Measurements from ENCODE around the gene TLCD4. TPM values are rescaled to one million over a fixed set of nuclear protein-coding genes. Genes with fewer than 3 reads are reported as not detected.

TLCD4 gene
- total RNA-seq, 1 donor from 2014 or later: 13.6 TPM

DNA sequence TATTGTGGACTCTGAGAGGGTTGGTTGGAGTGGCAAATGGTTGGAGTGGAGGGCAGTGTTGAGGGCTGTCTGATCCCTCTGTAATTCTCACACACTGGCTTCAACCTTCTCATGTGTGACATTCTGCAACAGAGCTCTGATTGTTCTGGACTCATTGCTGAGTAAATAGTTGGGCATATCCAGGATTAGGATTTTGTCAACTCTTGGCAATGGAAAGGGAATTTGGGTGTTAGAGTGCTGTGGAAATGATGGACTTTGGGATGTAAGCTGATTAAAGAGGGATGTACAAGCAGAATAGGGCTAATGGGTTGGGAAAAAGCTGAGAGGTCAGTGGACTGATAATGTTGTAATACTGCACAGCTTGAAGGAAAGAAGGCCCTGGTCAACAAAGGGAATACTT is 16.5 kb downstream of the TLCD4 start:
- ATAC-seq: no peak
- Histone ChIP-seq H3K4me1 (no peaks in the 10 kb centered on the region), H3K4me3 (no peak overlapping the region), H3K9me3 (no peaks in the 10 kb centered on the region), H3K36me3 (no peaks in the 10 kb centered on the region), H3K27ac (no peak overlapping the region), H3K27me3 (no peaks in the 10 kb centered on the region)
- intact Hi-C loops (cut with DNase I): no loop called here
- no peak for DNase-seq
- TF ChIP-seq, protein P1, sequence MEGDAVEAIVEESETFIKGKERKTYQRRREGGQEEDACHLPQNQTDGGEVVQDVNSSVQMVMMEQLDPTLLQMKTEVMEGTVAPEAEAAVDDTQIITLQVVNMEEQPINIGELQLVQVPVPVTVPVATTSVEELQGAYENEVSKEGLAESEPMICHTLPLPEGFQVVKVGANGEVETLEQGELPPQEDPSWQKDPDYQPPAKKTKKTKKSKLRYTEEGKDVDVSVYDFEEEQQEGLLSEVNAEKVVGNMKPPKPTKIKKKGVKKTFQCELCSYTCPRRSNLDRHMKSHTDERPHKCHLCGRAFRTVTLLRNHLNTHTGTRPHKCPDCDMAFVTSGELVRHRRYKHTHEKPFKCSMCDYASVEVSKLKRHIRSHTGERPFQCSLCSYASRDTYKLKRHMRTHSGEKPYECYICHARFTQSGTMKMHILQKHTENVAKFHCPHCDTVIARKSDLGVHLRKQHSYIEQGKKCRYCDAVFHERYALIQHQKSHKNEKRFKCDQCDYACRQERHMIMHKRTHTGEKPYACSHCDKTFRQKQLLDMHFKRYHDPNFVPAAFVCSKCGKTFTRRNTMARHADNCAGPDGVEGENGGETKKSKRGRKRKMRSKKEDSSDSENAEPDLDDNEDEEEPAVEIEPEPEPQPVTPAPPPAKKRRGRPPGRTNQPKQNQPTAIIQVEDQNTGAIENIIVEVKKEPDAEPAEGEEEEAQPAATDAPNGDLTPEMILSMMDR (IDR thresholded peaks at IDR 0.05): no peak

DNA sequence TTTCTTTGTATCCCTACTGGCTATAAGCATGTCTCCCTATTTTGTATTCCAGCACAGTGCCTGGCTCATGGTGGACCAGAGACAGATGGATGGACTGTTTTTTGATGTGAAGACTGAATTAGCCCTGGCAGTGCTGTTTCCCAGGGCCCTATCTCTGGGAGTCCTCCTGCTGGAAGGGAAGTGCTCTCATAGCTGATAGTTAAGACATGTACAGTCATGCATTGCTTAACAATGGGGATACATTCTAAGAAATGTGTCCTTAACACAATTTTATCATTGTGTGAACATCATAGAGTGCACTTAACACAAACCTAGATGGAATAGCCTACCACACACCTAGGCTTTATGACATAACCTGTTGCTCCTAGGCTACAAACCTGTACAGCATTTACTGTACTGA is 21.1 kb downstream of the TLCD4 start:
- Histone ChIP-seq H3K27me3 (no peaks in the 10 kb centered on the region), H3K36me3 (no peaks in the 10 kb centered on the region), H3K4me1 (no peaks in the 10 kb centered on the region), H3K4me3 (no peak overlapping the region), H3K9me3 (no peaks in the 10 kb centered on the region), H3K27ac (no peak overlapping the region)
- ATAC-seq (no peak), DNase-seq (no peak)
- intact Hi-C loops (cut with DNase I): no loop called here
- TF ChIP-seq, protein P1 (IDR thresholded peaks at IDR 0.05): no peak

DNA sequence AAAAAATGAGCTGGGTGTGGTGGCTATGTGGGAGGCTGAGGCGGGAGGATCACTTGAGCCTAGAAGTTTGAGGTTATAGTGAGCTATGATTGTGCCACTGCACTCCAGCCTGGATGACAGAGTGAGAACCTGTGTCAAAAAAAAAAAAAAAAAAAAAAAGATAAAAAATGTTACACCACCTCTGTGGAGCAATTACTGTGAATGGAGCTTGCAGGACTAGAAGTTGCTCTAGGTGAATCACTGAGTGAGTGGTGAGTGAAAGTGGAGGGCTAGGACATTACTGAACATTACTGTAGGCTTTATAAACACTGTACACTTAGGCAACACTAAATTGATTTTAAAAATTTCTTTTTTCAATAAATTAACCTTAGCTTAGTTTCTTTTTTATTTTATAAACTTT is 21.9 kb downstream of the TLCD4 start:
- no peaks in the 10 kb centered on the region for H3K36me3 ChIP-seq
- TF ChIP-seq, protein P1 (IDR thresholded peaks at IDR 0.05): no peak
- no peak overlapping the region for H3K27ac ChIP-seq
- H3K4me1 ChIP-seq: no peaks in the 10 kb centered on the region
- DNase-seq (no peak), ATAC-seq (no peak)
- intact Hi-C loops (cut with DNase I): no loop called here
- H3K27me3 ChIP-seq: no peaks in the 10 kb centered on the region
- no peak overlapping the region for H3K4me3 ChIP-seq
- no peaks in the 10 kb centered on the region for H3K9me3 ChIP-seq

DNA sequence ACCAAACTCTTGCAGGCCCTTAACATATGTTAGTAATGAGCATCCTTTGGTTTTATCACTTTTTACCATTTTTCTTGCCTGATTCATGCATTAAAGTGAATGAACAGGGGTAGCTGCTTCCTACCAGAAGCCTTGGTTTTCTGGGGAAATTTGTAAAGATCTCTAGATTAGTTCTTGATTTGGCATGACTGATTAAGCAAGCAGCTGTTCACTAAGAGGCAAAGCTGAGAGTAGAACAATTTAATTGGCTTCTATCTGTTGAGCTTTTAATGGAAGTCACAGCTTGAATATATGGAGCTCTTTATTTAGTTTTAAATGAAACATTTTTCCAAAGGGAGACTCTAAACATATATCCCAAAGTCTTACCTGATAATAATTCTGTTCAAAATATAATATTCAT is 23.6 kb downstream of the TLCD4 start:
- Histone ChIP-seq H3K4me1 (no peaks in the 10 kb centered on the region), H3K4me3 (no peak overlapping the region), H3K27me3 (no peaks in the 10 kb centered on the region), H3K9me3 (no peaks in the 10 kb centered on the region), H3K36me3 (no peaks in the 10 kb centered on the region), H3K27ac (no peak overlapping the region)
- DNase-seq (no peak), ATAC-seq (no peak)
- TF ChIP-seq, protein P1 (IDR thresholded peaks at IDR 0.05): no peak
- intact Hi-C loops (cut with DNase I): no loop called here

DNA sequence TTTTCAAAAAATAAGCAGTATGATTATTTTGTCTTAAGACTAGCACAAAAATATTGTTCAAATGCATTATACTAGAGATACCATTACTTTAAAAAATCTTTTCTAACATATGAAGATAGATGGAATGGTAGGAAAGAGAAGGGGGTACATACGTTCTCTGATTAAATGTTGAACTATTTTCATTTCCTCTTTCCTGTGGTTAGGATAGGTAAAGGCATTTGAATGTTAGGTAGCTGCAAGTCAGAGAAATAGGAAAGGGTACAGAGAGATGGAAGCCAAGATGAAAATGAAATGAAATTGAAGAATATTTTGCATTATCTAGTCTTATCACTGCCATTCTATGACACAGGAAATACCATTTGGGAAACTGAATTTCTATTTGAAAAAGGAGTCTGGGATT is 28.3 kb downstream of the TLCD4 start:
- no peaks in the 10 kb centered on the region for H3K27me3 ChIP-seq
- TF ChIP-seq, protein P1 (IDR thresholded peaks at IDR 0.05): no peak
- no peaks in the 10 kb centered on the region for H3K4me1 ChIP-seq
- H3K4me3 ChIP-seq: no peak overlapping the region
- no peaks in the 10 kb centered on the region for H3K36me3 ChIP-seq
- no peak for ATAC-seq
- intact Hi-C loops (cut with DNase I): no loop called here
- no peaks in the 10 kb centered on the region for H3K9me3 ChIP-seq
- no peak overlapping the region for H3K27ac ChIP-seq
- DNase-seq: no peak

DNA sequence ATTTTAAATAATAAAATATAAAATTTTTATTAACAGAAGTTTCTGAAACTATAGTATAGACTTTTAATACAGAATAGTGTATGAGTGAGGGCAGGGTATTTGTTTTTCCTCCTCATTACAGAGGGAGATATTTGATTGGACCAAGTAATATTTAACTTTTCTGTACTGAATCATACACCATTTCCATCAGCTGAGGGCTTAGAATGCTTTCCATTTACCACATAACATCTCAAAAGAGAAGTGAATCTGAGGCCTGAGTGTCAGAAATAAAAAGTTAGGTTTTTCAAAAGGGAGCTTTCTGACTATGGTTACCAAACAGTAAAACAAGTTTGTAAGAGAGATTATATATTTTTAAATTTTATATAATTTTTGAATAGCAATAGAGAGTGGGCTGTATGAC is 29.5 kb downstream of the TLCD4 start:
- TF ChIP-seq, protein P1 (IDR thresholded peaks at IDR 0.05): no peak
- DNase-seq: no peak
- H3K36me3 ChIP-seq: no peaks in the 10 kb centered on the region
- H3K4me1 ChIP-seq: no peaks in the 10 kb centered on the region
- no peak for ATAC-seq
- H3K27ac ChIP-seq: no peak overlapping the region
- H3K4me3 ChIP-seq: no peak overlapping the region
- intact Hi-C loops (cut with DNase I): no loop called here
- H3K9me3 ChIP-seq: no peaks in the 10 kb centered on the region
- no peaks in the 10 kb centered on the region for H3K27me3 ChIP-seq
